ENCODE results near the gene GARNL3. TPM values are rescaled to one million over a fixed set of nuclear protein-coding genes. Genes with fewer than 3 reads are reported as not detected.

The GARNL3 gene
- total and polyA plus RNA-seq, 8 donors = 0.76 to 35.8 (median 7.5) TPM

DNA sequence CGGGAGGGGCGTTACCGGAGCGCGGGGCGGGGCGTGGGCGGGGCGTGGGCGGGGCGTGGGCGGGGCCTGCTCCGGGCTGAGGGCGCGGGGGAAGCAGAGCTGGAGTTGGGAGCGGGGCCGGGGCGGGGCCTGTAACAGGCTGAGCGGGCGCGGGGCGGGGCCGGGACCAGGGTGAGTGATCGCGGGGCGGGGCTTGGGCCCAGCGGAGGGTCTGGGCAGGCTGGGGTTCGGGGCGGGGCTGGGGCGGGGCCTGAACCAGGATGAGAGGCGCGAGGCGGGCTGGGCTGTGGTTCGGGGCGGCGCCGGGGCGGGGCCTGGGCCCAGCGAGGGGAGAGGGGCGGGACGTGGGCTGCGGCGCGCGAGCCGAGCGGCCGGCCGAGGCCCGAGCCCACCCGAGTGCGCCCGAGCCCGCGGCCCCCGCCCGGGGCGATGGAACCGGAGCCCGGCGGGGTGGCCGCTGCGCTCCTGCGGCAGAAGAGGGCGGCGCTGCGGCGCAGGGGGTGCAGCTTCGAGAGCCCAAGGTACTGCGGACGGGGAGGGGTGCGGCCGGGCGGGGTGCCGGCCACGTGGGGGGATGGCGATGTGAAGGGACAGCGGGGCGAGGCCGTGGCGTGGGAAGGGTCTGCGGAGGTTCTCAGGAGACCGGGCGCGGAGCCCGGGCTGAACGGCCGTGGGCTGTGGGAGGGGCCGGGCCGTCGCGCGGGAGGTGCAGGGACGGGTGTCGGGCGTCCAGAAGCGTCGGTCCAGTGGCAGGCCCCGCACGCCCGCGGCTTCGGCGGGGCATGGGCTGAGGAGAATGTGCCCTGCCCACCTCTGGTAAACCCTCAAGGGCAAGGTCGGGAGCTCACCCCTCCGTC lies 39.5 kb upstream of the GARNL3 start:
- intact Hi-C loops (cut with DNase I; ENCODE audit: low total_unique reads) = loop anchor here (10.0 kb wide), 1 partner anchor 190 kb away; no protein-coding TSS in a partner anchor
- DNase-seq = peak; percentile 99
- no peaks in the 10 kb centered on the region for H3K27me3 ChIP-seq
- WGBS, 5 donors = 0 to 2% (median 1%) methylated on average over 33 to 106 of the region's 106 CpGs
- peaks cover 13 to 30% (median 22%) of the 10 kb centered on the region in 4 donors for H3K4me1 ChIP-seq
- peak overlapping the region; percentile 59 to 87 (median 82) for H3K27ac ChIP-seq
- peak overlapping the region; percentile 66 to 88 (median 82) for H3K4me3 ChIP-seq
- H3K36me3 ChIP-seq = no peaks in the 10 kb centered on the region
- no peak for TF ChIP-seq EP300 (IDR thresholded peaks at IDR 0.05)
- TF ChIP-seq, protein P1, sequence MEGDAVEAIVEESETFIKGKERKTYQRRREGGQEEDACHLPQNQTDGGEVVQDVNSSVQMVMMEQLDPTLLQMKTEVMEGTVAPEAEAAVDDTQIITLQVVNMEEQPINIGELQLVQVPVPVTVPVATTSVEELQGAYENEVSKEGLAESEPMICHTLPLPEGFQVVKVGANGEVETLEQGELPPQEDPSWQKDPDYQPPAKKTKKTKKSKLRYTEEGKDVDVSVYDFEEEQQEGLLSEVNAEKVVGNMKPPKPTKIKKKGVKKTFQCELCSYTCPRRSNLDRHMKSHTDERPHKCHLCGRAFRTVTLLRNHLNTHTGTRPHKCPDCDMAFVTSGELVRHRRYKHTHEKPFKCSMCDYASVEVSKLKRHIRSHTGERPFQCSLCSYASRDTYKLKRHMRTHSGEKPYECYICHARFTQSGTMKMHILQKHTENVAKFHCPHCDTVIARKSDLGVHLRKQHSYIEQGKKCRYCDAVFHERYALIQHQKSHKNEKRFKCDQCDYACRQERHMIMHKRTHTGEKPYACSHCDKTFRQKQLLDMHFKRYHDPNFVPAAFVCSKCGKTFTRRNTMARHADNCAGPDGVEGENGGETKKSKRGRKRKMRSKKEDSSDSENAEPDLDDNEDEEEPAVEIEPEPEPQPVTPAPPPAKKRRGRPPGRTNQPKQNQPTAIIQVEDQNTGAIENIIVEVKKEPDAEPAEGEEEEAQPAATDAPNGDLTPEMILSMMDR (IDR thresholded peaks at IDR 0.05) = no peak
- no peak for TF ChIP-seq POLR2AphosphoS5 (IDR thresholded peaks at IDR 0.05)
- TF ChIP-seq POLR2A (IDR thresholded peaks at IDR 0.05) = no peak
- no peaks in the 10 kb centered on the region for H3K9me3 ChIP-seq

DNA sequence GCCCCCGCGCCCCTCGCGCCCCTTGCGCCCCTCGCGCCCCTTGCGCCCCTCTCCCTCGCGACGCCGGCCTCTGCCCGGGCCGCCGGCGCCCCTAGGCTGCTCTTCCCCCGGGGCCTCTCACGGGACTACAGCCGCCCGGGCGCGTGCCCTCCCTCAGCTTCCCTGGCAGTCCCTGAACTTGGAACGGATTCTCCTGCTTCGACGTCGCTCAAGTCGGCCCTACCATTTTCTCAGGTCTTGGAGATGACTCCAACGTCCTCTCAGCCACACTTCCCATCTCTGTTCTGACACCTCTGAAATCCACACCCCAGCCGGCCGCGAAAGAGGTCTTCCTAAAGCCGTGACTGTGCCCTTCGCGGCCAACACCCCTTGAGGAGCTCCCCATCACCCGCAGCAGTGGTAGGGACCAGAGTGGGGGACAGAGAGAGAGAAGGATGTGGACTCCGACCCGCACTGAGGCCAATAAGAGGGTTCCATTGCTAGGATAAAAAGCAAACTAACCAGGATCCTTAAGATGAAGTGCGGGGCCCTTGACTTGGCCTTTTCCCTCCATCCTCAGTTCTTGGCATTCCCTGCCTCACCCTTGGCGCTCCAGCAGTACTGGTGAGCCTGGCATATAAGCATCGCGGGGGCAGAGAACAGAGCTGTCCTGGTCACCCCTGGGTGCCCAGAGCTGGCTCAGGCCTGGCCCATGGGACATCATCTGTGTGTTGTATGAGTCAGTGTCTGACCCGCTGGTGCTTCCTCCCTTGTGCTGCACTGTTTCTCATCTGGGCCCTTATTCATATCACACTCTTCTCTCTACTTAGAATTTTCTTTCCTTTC lies 38.6 kb upstream of the GARNL3 start:
- Histone ChIP-seq H3K4me1 (peaks cover 13 to 30% (median 22%) of the 10 kb centered on the region in 4 donors), H3K4me3 (peak overlapping the region; percentile 66 to 88 (median 82)), H3K27me3 (no peaks in the 10 kb centered on the region), H3K9me3 (no peaks in the 10 kb centered on the region), H3K27ac (peak overlapping the region in 2 of 5 donors; percentile 86 to 87), H3K36me3 (no peaks in the 10 kb centered on the region)
- intact Hi-C loops (cut with DNase I; ENCODE audit: low total_unique reads) = loop anchor here (10.0 kb wide), 1 partner anchor 189 kb away; no protein-coding TSS in a partner anchor
- TF ChIP-seq, protein P1 (IDR thresholded peaks at IDR 0.05) = no peak
- TF ChIP-seq POLR2A (IDR thresholded peaks at IDR 0.05) (no peak), POLR2AphosphoS5 (IDR thresholded peaks at IDR 0.05) (no peak), EP300 (IDR thresholded peaks at IDR 0.05) (no peak)
- DNase-seq = peak in 1 of 2 donors; percentile 58
- 31 to 45% (median 35%) methylated on average over 30 to 40 of the region's 42 CpGs for WGBS, 5 donors

GRCh38 chr9:127229691-127230417 lies 34.7 kb upstream of the GARNL3 start:
- Histone ChIP-seq H3K4me3 (no peak overlapping the region), H3K27ac (no peak overlapping the region), H3K4me1 (peaks cover 6 to 31% (median 19%) of the 10 kb centered on the region in 4 donors), H3K27me3 (no peaks in the 10 kb centered on the region), H3K9me3 (no peaks in the 10 kb centered on the region), H3K36me3 (no peaks in the 10 kb centered on the region)
- intact Hi-C loops (cut with DNase I; ENCODE audit: low total_unique reads) = loop anchor here (10.0 kb wide), 1 partner anchor 185 kb away; no protein-coding TSS in a partner anchor
- no peak for DNase-seq
- TF ChIP-seq POLR2A (IDR thresholded peaks at IDR 0.05) = no peak
- no peak for TF ChIP-seq POLR2AphosphoS5 (IDR thresholded peaks at IDR 0.05)
- TF ChIP-seq EP300 (IDR thresholded peaks at IDR 0.05) = no peak
- TF ChIP-seq, protein P1 (IDR thresholded peaks at IDR 0.05) = no peak
- WGBS, 5 donors = 89 to 92% (median 91%) methylated on average over 4 of the region's 4 CpGs
